ENCODE data around the gene MACF1.

Gene MACF1

GRCh38 chr1:39384305-39384704, 179.8 kb downstream of the MACF1 start:
- TF ChIP-seq, protein P1, sequence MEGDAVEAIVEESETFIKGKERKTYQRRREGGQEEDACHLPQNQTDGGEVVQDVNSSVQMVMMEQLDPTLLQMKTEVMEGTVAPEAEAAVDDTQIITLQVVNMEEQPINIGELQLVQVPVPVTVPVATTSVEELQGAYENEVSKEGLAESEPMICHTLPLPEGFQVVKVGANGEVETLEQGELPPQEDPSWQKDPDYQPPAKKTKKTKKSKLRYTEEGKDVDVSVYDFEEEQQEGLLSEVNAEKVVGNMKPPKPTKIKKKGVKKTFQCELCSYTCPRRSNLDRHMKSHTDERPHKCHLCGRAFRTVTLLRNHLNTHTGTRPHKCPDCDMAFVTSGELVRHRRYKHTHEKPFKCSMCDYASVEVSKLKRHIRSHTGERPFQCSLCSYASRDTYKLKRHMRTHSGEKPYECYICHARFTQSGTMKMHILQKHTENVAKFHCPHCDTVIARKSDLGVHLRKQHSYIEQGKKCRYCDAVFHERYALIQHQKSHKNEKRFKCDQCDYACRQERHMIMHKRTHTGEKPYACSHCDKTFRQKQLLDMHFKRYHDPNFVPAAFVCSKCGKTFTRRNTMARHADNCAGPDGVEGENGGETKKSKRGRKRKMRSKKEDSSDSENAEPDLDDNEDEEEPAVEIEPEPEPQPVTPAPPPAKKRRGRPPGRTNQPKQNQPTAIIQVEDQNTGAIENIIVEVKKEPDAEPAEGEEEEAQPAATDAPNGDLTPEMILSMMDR (IDR thresholded peaks at IDR 0.05; ENCODE audit: insufficient read depth, low read length, poor library complexity, severe bottlenecking) = no peak
- H3K36me3 ChIP-seq (ENCODE audit: control insufficient read depth, insufficient read depth, low read length) = peaks cover 27% of the 10 kb centered on the region

GRCh38 chr1:39385067-39385988, 180.8 kb downstream of the MACF1 start:
- H3K4me3 ChIP-seq (replicated peaks; ENCODE audit: low read depth, low read length) = no peak overlapping the region
- H3K27me3 ChIP-seq (replicated peaks; ENCODE audit: control insufficient read depth, insufficient read depth, low read length) = no peaks in the 10 kb centered on the region
- TF ChIP-seq, protein P1 (IDR thresholded peaks at IDR 0.05; ENCODE audit: insufficient read depth, low read length, poor library complexity, severe bottlenecking) = no peak
- H3K36me3 ChIP-seq (ENCODE audit: control insufficient read depth, insufficient read depth, low read length) = peaks cover 27% of the 10 kb centered on the region
- DNase-seq (ENCODE audit: extremely low read depth, insufficient read length) = no peak

More at GRCh38 chr1:39384305-39384704, 179.8 kb downstream of the MACF1 start:
- H3K4me3 ChIP-seq (replicated peaks; ENCODE audit: low read depth, low read length) = no peak overlapping the region
- H3K27me3 ChIP-seq (replicated peaks; ENCODE audit: control insufficient read depth, insufficient read depth, low read length) = no peaks in the 10 kb centered on the region
- DNase-seq (ENCODE audit: extremely low read depth, insufficient read length) = no peak

DNA sequence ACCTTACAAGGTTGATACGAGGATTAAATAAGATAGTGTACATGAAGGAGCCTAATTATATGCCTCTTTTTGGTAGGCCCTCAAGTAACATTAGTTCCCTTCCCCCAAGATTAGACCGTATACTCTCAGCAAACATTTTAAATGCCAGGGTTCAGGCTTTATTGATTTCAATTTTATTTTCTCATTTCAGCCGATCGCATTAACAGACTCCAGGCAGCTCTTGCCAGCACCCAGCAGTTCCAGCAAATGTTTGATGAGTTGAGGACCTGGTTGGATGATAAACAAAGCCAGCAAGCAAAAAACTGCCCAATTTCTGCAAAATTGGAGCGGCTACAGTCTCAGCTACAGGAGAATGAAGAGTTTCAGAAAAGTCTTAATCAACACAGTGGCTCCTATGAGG, 182.5 kb downstream of the MACF1 start:
- Histone ChIP-seq H3K4me3 (replicated peaks; ENCODE audit: low read depth, low read length) (no peak overlapping the region), H3K36me3 (ENCODE audit: control insufficient read depth, insufficient read depth, low read length) (peaks cover 21% of the 10 kb centered on the region), H3K27me3 (replicated peaks; ENCODE audit: control insufficient read depth, insufficient read depth, low read length) (no peaks in the 10 kb centered on the region)
- DNase-seq (ENCODE audit: extremely low read depth, insufficient read length) = no peak
- TF ChIP-seq, protein P1 (IDR thresholded peaks at IDR 0.05; ENCODE audit: insufficient read depth, low read length, poor library complexity, severe bottlenecking) = no peak

DNA sequence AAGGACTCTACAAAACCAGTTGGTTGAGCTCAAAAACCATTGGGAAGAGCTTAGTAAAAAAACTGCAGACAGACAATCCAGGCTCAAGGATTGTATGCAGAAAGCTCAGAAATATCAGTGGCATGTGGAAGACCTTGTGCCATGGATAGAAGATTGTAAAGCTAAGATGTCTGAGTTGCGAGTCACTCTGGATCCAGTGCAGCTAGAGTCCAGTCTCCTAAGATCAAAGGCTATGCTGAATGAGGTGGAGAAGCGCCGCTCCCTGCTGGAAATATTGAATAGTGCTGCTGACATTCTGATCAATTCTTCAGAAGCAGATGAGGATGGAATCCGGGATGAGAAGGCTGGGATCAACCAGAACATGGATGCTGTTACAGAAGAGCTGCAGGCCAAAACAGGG, 183.0 kb downstream of the MACF1 start:
- H3K27me3 ChIP-seq (replicated peaks; ENCODE audit: control insufficient read depth, insufficient read depth, low read length) = no peaks in the 10 kb centered on the region
- H3K36me3 ChIP-seq (ENCODE audit: control insufficient read depth, insufficient read depth, low read length) = peaks cover 21% of the 10 kb centered on the region
- TF ChIP-seq, protein P1 (IDR thresholded peaks at IDR 0.05; ENCODE audit: insufficient read depth, low read length, poor library complexity, severe bottlenecking) = no peak
- no peak overlapping the region for H3K4me3 ChIP-seq (replicated peaks; ENCODE audit: low read depth, low read length)
- DNase-seq (ENCODE audit: extremely low read depth, insufficient read length) = no peak

DNA sequence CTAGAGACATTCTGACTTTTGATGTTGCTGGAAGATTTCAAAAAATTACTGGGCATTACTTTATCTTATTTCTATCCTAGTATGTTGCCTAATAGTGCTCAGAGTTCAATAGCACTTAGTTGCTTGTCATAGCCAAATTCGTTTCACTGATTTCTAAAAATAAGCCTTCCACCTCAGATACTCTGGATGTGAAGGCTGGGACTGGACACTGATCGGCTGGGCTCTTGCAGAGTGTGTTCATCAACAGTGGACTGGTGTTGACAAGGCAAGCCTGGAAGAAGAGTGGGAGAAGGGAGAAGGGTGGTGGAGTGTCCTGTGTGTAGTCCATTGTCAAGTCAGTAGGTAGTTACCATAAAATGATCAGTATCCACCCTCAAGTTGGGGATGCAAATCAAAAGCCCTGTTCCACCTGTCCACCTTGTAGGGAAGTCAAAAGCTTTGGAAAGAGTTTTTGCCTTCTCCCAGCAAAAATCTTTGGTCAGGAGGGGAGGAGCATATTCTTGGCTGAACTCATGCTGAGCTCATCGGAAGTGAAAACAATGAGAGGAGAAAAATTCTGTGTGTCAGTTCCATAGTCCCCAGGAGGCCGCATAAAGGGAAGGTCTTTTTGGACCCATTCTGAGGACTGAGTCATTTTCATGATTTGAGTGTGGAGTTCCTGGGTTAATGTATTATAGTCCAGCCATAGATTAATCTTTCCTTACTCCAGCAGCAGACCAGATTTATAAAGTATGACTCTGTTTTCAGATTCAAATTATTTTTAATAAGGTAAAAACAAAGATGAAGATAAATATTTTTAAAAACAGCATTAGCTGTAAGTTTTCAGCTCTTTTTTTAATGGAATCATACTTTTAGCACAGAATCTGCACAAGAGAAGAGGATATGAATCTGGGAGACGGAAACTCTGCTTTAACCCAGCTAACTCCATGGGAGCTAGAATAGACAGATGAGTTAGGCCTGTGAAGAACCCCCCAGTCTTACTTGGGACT, 187.5 kb downstream of the MACF1 start:
- TF ChIP-seq, protein P1 (IDR thresholded peaks at IDR 0.05; ENCODE audit: insufficient read depth, low read length, poor library complexity, severe bottlenecking) = no peak
- no peak overlapping the region for H3K4me3 ChIP-seq (replicated peaks; ENCODE audit: low read depth, low read length)
- H3K36me3 ChIP-seq (ENCODE audit: control insufficient read depth, insufficient read depth, low read length) = peaks cover 14% of the 10 kb centered on the region
- H3K27me3 ChIP-seq (replicated peaks; ENCODE audit: control insufficient read depth, insufficient read depth, low read length) = no peaks in the 10 kb centered on the region
- DNase-seq (ENCODE audit: extremely low read depth, insufficient read length) = no peak

Data from GM06990 (cell line).